ENCODE results near the gene CEBPZ. TPM values are rescaled to one million over a fixed set of nuclear protein-coding genes. Genes with fewer than 3 reads are reported as not detected.
"Not testable (repeated sequence)": the region's sequence is repeated elsewhere in the genome, so short reads cannot be mapped to it uniquely, and the experiment has no call there.

Gene CEBPZ
- total and polyA plus RNA-seq, 2 donors (not counting 3 experiments of a cell fraction or from before 2014, with no cell fraction given) = 3.6 to 46.9 TPM

GRCh38 chr2:37205689-37206341, 25.6 kb downstream of the CEBPZ start:
- peaks cover 8 to 15% of the 10 kb centered on the region in 2 experiments for H3K36me3 ChIP-seq (ENCODE audit: control insufficient read depth in 2 of 2, extremely low read depth in 1 of 2, insufficient read depth in 2 of 2, low read length in 2 of 2)

GRCh38 chr2:37205071-37205661, 26.2 kb downstream of the CEBPZ start:
- H3K79me2 ChIP-seq (ENCODE audit: control insufficient read depth, insufficient read depth, low read length) = peaks cover 37% of the 10 kb centered on the region
- H4K20me1 ChIP-seq (replicated peaks; ENCODE audit: control insufficient read depth, extremely low read depth, insufficient read depth, low read length); POLR2A ChIA-PET; H3K9ac ChIP-seq (replicated peaks; ENCODE audit: extremely low read depth, insufficient read depth, low read length); H3K4me2 ChIP-seq (ENCODE audit: insufficient read depth, low read length); H3K9me3 ChIP-seq (replicated peaks; ENCODE audit: control insufficient read depth, insufficient read depth, low read length); H3K9me1 ChIP-seq (replicated peaks; ENCODE audit: control insufficient read depth, extremely low read depth, insufficient read depth, low read length); H3K4me3 ChIP-seq (replicated peaks in 1 of 3; ENCODE audit: insufficient read depth in 1 of 3, low read depth in 1 of 3, low read length in 3 of 3); H2AFZ ChIP-seq (ENCODE audit: low read depth, low read length); DNase-seq (ENCODE audit: low read depth, low spot score); dilution Hi-C loops (cut with MboI; ENCODE audit: extremely low pct_ligation_motif_present, low sequenced_read_pairs); FAIRE-seq; intact Hi-C loops (cut with micrococcal nuclease); BruUV-seq (replicated peaks); H3K4me1 ChIP-seq (ENCODE audit: control insufficient read depth, extremely low read depth, insufficient read depth, low read length); H3K27me3 ChIP-seq (ENCODE audit: control insufficient read depth in 2 of 2, insufficient read depth in 2 of 2, low read length in 2 of 2); H3K27ac ChIP-seq (ENCODE audit: insufficient read depth, low read depth, low read length): not testable (repeated sequence)
- H3K36me3 ChIP-seq (ENCODE audit: control insufficient read depth in 2 of 2, extremely low read depth in 1 of 2, insufficient read depth in 2 of 2, low read length in 2 of 2) = peaks cover 12 to 16% of the 10 kb centered on the region in 2 experiments
- CTCF ChIA-PET = interaction anchor here (1.4 kb wide), 1 partner anchor 11 kb away, joined by 3 read pairs; no protein-coding TSS in a partner anchor

More at GRCh38 chr2:37205689-37206341, 25.6 kb downstream of the CEBPZ start:
- no TSS peak for BruUV-seq (replicated peaks)
- H3K27me3 ChIP-seq (ENCODE audit: control insufficient read depth in 2 of 2, insufficient read depth in 2 of 2, low read length in 2 of 2) = no peaks in the 10 kb centered on the region
- dilution Hi-C loops (cut with MboI; ENCODE audit: extremely low pct_ligation_motif_present, low sequenced_read_pairs) = no loop called here
- H3K79me2 ChIP-seq (ENCODE audit: control insufficient read depth, insufficient read depth, low read length) = peaks cover 37% of the 10 kb centered on the region
- CTCF ChIA-PET = no interaction called here
- no peaks in the 10 kb centered on the region for H3K9me1 ChIP-seq (replicated peaks; ENCODE audit: control insufficient read depth, extremely low read depth, insufficient read depth, low read length)
- H3K9ac ChIP-seq (replicated peaks; ENCODE audit: extremely low read depth, insufficient read depth, low read length) = no peak overlapping the region
- intact Hi-C loops (cut with micrococcal nuclease) = no loop called here
- no peaks in the 10 kb centered on the region for H3K4me1 ChIP-seq (ENCODE audit: control insufficient read depth, extremely low read depth, insufficient read depth, low read length)
- no peak overlapping the region for H3K27ac ChIP-seq (ENCODE audit: insufficient read depth, low read depth, low read length)
- H4K20me1 ChIP-seq (replicated peaks; ENCODE audit: control insufficient read depth, extremely low read depth, insufficient read depth, low read length) = no peaks in the 10 kb centered on the region
- H3K9me3 ChIP-seq (replicated peaks; ENCODE audit: control insufficient read depth, insufficient read depth, low read length) = no peaks in the 10 kb centered on the region
- TF ChIP-seq FOS (IDR thresholded peaks at IDR 0.05; ENCODE audit: borderline replicate concordance, insufficient read depth, low read length) (no peak), EZH2 (IDR thresholded peaks at IDR 0.05; ENCODE audit: borderline replicate concordance, low read depth, low read length, severe bottlenecking) (no peak), MAX (IDR thresholded peaks at IDR 0.05; ENCODE audit: insufficient read depth, insufficient read length) (no peak), CTCF (IDR thresholded peaks at IDR 0.05; ENCODE audit: extremely low read depth in 1 of 2, insufficient read depth in 1 of 2, low read depth in 1 of 2, low read length in 2 of 2) (no peak), MYC (IDR thresholded peaks at IDR 0.05; ENCODE audit: low read depth, low read length) (no peak), JUN (IDR thresholded peaks at IDR 0.05; ENCODE audit: borderline replicate concordance, insufficient read depth, insufficient read length, low read depth) (no peak), POLR2A (IDR thresholded peaks at IDR 0.05; ENCODE audit: low read depth, low read length) (no peak), POLR2AphosphoS5 (IDR thresholded peaks at IDR 0.05; ENCODE audit: insufficient read depth, low read depth, low read length) (no peak), GATA2 (IDR thresholded peaks at IDR 0.05; ENCODE audit: insufficient read depth, insufficient read length, low read depth, low read length) (no peak)
- H3K4me2 ChIP-seq (ENCODE audit: insufficient read depth, low read length) = no peak overlapping the region
- FAIRE-seq (no peak), DNase-seq (ENCODE audit: low read depth, low spot score) (no peak)
- no peak overlapping the region for H3K4me3 ChIP-seq (replicated peaks in 1 of 3; ENCODE audit: insufficient read depth in 1 of 3, low read depth in 1 of 3, low read length in 3 of 3)
- POLR2A ChIA-PET = no interaction called here
- H2AFZ ChIP-seq (ENCODE audit: low read depth, low read length) = no peak overlapping the region
